ENCODE measurements around the gene FABP1. TPM values are rescaled to one million over a fixed set of nuclear protein-coding genes. Genes with fewer than 3 reads are reported as not detected.

FABP1 gene
- polyA plus RNA-seq, 3 donors, result 18.5 to 36.0 (median 25.2) TPM

- no peak for DNase-seq
Measured at GRCh38 chr2:88122141-88122884, 5.5 kb downstream of the FABP1 start.

GRCh38 chr2:88121678-88122077 lies 6.2 kb downstream of the FABP1 start:
- DNase-seq, result no peak

- no peak for DNase-seq
Measured at GRCh38 chr2:88117973-88118372, 9.9 kb downstream of the FABP1 start.

DNA sequence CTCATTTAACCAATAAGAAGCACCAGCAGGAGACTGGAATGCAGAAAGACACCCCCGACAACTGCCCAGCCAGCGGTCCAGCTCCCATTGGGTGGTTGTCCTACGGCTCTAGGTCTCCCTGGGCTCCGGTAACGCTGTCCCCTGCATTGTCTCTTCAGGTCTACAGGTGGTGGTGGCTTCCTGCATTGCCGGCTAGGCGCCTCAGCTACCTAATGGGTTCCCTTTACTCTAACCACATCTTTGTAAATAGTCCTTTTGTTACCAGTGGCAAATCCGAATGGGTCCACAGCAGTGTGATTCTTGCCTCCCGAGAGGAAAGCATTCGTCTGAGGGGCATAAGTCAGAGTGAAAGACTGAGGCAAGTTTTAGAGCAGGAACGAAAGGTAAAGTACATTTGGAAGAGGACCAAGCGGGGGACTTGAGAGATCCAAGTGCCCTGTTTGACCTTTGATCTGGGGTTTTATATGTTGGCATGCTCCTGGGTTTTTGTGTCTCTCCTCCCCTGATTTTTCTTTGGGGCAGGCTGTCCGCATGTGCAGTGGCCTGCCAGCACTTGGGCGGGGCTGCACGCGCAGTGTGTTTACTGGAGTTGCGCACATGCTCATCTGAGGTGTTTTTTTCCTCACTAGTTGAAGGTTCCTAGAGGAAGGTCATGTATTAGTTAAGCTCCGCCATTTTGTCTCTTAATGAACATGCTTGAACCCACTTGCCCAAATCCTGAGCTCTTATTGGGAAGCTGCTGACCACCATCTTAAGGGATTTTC lies 11.0 kb downstream of the FABP1 start:
- DNase-seq, result no peak

DNA sequence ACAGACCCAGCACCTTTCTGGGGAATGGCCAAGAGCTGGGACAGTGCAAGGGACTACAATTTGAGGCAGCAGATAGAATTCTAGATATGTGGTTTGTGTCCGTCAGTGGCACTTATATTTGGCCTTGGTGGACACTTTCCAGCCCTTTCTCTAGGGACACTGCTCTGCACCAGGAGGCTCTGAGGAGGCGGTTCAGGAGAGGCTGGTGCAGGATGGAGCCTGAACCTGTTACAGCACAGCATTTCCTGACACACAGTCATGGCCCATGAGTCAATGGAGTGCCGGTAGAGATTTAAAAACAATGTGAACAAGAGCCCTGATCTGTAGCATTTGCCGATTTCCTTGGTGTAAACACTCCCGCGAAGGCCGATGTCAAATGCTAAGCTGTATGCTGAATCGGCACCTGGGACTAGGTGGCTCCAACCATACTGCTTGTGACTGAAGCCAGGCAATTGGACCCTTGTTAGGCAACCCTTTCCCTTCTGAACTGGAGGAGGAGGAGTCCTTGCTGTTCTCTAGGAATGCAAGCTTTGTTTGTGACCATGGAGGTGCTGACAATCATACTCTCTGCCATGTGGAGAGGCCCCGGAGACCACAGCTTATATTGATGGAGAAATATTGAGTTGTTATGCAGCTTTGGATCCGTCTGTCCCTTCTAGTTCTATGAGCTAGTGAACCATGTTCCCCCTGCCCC lies 11.9 kb downstream of the FABP1 start:
- DNase-seq, result no peak

DNA sequence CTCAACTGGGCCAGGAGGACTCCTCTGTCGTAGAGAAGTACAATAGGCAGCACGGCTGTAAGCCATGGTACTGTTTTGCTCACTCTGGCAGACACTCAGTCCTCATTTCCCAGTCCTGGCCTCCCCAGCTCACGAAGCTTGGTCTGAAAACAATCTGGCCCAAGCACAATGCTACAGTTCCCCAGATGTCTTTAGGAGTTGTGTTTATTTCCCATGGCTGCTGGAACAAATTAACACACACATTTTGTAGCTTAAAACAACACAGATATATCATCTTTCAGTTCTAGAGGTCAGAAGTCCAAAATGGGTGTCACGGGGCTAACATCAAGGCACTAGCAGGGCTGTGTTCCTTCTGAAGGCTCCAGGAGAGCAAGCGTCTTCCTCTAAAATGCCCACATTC lies 13.0 kb downstream of the FABP1 start:
- no peak for DNase-seq

GRCh38 chr2:88113069-88113468 lies 14.8 kb downstream of the FABP1 start:
- no peak for DNase-seq

DNA sequence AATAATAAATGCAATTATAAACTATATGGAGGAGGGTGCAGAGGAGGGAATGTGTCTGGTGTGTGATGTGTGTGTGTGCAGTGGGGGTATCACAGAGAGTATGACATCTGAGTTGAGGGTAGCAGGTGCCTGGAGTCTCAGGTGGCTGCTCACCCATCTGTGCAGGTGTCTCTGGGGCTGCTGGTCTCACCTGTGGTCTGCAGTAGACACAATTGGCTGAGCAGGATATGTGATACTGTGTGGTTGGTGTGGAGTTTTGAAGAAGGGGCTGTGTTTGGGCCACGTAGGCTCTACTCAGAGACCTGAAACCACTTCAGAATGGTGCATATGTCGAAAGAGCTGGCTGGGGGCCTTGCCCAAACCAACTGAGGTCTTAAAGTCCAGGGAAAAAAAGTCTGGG lies 17.0 kb downstream of the FABP1 start:
- no peak for DNase-seq

- no peak for DNase-seq
Measured at GRCh38 chr2:88108796-88109195, 19.1 kb downstream of the FABP1 start.

DNA sequence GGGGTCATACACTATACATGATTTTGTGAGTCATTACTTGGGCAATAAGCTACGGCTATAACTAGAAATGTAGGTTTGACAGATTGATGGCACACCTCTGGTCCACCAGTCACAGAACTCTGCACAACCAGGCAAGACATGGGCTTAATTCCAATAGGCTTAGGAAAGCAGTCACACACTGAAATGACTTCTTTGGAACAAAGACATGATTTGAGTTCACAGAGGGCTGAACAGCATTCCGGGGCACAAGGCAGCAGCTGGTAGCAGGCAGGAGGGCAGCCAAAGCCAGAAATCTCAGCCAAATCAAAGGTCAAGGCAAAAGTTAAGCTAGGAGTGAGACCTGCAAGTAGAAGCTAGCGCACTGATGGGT lies 27.4 kb downstream of the FABP1 start:
- DNase-seq, result no peak

GRCh38 chr2:88099798-88100488 lies 27.9 kb downstream of the FABP1 start:
- no peak for DNase-seq

DNA sequence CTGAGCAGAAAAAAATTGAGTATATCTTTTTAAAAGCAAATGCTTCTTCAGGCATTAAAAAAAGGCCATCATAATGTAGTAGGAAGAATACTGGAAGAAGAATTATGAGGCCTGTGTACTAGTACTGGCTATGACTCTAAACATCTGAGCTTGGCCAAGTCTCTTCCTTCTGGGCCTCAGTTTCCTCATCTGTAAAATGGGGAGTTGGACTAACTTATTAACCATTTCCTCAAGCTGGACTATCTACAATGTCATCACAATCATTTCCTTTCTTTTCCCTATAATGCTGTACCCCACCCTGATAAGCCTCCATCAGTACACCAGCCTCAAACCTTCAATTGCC lies 29.3 kb downstream of the FABP1 start:
- no peak for DNase-seq

- DNase-seq, result no peak
Measured at GRCh38 chr2:88097891-88098557, 29.8 kb downstream of the FABP1 start.

GRCh38 chr2:88097192-88097591 lies 30.7 kb downstream of the FABP1 start:
- DNase-seq, result no peak

GRCh38 chr2:88096708-88097107 lies 31.2 kb downstream of the FABP1 start:
- DNase-seq, result no peak

GRCh38 chr2:88095022-88095421 lies 32.8 kb downstream of the FABP1 start:
- no peak for DNase-seq

DNA sequence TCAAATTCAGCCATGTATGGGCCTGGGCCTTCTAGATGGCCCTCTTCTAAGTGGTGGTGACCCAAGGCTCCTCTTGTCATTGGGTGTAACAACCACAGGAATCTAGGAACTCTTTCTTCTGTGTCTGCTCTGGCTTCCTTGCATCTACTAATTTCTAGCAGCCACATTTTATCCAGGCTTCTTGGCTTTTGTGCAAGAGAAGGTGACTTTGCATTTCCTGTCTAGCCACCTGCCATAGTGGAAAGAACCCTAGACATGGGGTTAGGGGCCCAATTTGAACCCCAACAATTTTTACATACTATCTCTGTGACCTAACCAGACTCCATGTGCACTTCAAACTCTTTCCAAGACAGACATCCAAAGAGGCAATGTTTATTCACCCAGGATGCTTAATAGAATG lies 35.1 kb downstream of the FABP1 start:
- DNase-seq, result no peak

GRCh38 chr2:88091943-88092342 lies 35.9 kb downstream of the FABP1 start:
- DNase-seq, result no peak

DNA sequence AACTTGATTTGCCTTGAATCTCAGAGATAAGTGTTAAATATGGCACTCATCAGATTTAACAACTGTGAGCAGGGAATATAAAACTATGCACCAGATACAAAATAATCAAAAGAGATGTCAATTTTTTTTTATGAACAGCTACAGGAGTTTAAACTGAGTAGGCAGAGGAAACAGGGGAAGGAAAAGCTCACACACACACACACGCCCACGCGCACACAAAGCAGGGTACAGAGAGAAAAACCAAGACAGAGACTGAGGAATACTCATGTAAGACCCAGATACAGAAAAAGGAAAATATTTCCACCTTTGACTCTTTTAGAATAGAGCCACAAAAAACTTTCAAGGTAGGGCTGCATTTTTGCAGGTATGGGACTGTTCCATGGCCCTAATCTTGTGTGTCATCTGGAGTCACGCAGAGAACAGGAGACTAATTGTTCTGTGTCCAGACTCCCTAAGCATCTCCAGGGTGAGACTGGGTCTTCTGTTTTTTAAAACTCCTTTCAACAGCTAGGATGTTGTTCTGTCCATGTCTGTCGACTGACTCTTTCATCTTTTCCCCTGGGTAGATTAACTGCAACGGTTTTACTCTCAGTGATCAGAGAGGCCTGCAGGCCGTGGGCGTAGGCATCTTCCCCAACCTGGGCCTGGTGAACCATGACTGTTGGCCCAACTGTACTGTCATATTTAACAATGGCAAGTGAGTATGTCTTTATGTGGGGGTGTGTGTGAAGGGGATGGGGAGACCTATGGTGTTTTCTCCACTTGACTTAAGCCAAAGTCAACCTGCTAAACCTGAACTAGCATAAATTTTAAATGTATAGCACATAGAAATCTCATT lies 37.2 kb downstream of the FABP1 start:
- DNase-seq, result no peak

DNA sequence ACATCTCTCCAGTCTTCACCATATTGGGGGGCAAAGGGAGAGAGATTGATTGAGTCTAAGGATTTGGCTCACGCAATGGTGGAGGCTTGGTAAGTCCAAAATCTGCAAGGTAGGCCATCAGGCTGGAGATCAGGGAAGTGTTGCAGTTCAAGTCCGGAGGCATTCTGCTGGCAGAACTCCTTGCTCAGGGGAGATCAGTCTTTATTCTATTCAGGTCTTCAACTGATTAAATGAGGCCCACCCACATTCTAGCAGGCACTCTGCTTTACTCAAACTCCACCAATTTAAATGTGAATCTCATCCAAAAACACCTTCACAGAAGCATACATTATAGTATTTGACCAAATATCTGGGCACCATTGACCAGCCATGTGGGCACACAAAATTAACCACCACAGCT lies 38.9 kb downstream of the FABP1 start:
- no peak for DNase-seq

GRCh38 chr2:88087763-88088162 lies 40.1 kb downstream of the FABP1 start:
- DNase-seq, result no peak

Data from renal pelvis (tissue), 4 donors.